ENCODE data around the gene TWNK. TPM values are rescaled to one million over a fixed set of nuclear protein-coding genes. Genes with fewer than 3 reads are reported as not detected.

TWNK gene
- total RNA-seq, 1 donor from 2014 or later = 5.4 TPM

- DNase-seq (ENCODE audit: low spot score) = peak; percentile 68
- Mint-ChIP-seq H3K4me3 (ENCODE audit: unreplicated experiment) (no peak overlapping the region), H3K27ac (ENCODE audit: unreplicated experiment) (no peak overlapping the region), H3K9me3 (ENCODE audit: low read depth) (no peaks in the 10 kb centered on the region), H3K36me3 (ENCODE audit: low read depth) (no peaks in the 10 kb centered on the region), H3K4me1 (ENCODE audit: low read depth) (peaks cover 5% of the 10 kb centered on the region), H3K27me3 (ENCODE audit: low read depth) (peaks cover 1% of the 10 kb centered on the region)
- no peak for TF ChIP-seq CTCF (IDR thresholded peaks at IDR 0.05)
Measured at GRCh38 chr10:101021692-101022251, 34.4 kb downstream of the TWNK start.

GRCh38 chr10:101022967-101023705 lies 35.8 kb downstream of the TWNK start:
- H3K4me3 Mint-ChIP-seq (ENCODE audit: unreplicated experiment) = no peak overlapping the region
- no peaks in the 10 kb centered on the region for H3K9me3 Mint-ChIP-seq (ENCODE audit: low read depth)
- no peaks in the 10 kb centered on the region for H3K27me3 Mint-ChIP-seq (ENCODE audit: low read depth)
- no peak for TF ChIP-seq CTCF (IDR thresholded peaks at IDR 0.05)
- peaks cover 5% of the 10 kb centered on the region for H3K4me1 Mint-ChIP-seq (ENCODE audit: low read depth)
- no peak overlapping the region for H3K27ac Mint-ChIP-seq (ENCODE audit: unreplicated experiment)
- H3K36me3 Mint-ChIP-seq (ENCODE audit: low read depth) = no peaks in the 10 kb centered on the region
- peak; percentile 76 for DNase-seq (ENCODE audit: low spot score)

GRCh38 chr10:101027106-101027720 lies 39.9 kb downstream of the TWNK start:
- peaks cover 8% of the 10 kb centered on the region for H3K4me1 Mint-ChIP-seq (ENCODE audit: low read depth)
- DNase-seq (ENCODE audit: low spot score) = no peak
- H3K9me3 Mint-ChIP-seq (ENCODE audit: low read depth) = no peaks in the 10 kb centered on the region
- H3K36me3 Mint-ChIP-seq (ENCODE audit: low read depth) = no peaks in the 10 kb centered on the region
- no peaks in the 10 kb centered on the region for H3K27me3 Mint-ChIP-seq (ENCODE audit: low read depth)
- H3K4me3 Mint-ChIP-seq (ENCODE audit: unreplicated experiment) = no peak overlapping the region
- TF ChIP-seq CTCF (IDR thresholded peaks at IDR 0.05) = no peak
- no peak overlapping the region for H3K27ac Mint-ChIP-seq (ENCODE audit: unreplicated experiment)

- H3K4me1 Mint-ChIP-seq (ENCODE audit: low read depth) = peaks cover 20% of the 10 kb centered on the region
- no peak overlapping the region for H3K4me3 Mint-ChIP-seq (ENCODE audit: unreplicated experiment)
- H3K36me3 Mint-ChIP-seq (ENCODE audit: low read depth) = no peaks in the 10 kb centered on the region
- no peak for TF ChIP-seq CTCF (IDR thresholded peaks at IDR 0.05)
- no peak overlapping the region for H3K27ac Mint-ChIP-seq (ENCODE audit: unreplicated experiment)
- DNase-seq (ENCODE audit: low spot score) = peak; percentile 75
- no peaks in the 10 kb centered on the region for H3K9me3 Mint-ChIP-seq (ENCODE audit: low read depth)
- H3K27me3 Mint-ChIP-seq (ENCODE audit: low read depth) = no peaks in the 10 kb centered on the region
Measured at GRCh38 chr10:101028446-101029337, 41.3 kb downstream of the TWNK start.

Measured in chondrocyte (in vitro differentiated cells).